Central memory CD8-positive, alpha-beta T cell (primary cell): Measurements from ENCODE around the gene ZFPL1.

ENCODE experiments used
- ATAC-seq: fragments of 150-1000 bp; cut with Tn5 transposase; replicated peaks from 2 replicates; pipeline ENCODE4 v1.10.0; 2022; ENCODE audit warnings: mild to moderate bottlenecking, moderate FRiP score, moderate number of reproducible peaks; ENCODE audit not compliant: poor library complexity, severe bottlenecking; ENCODE audit errors: extremely low read depth
- DNase-seq, 2 donors: peaks; one replicate each; pipeline ENCODE4 v3.0.0; 2021; ENCODE audit warnings: low spot score in 2 of 2
- H3K27ac Mint-ChIP-seq: one replicate; pipeline ENCODE4 v1.8.0; 2022; ENCODE audit warnings: low read depth, mild to moderate bottlenecking, moderate library complexity, mixed read lengths
- H3K27me3 Mint-ChIP-seq: one replicate; pipeline ENCODE4 v1.8.0; 2022; ENCODE audit warnings: mixed read lengths
- H3K36me3 Mint-ChIP-seq: one replicate; pipeline ENCODE4 v1.8.0; 2022; ENCODE audit warnings: mild to moderate bottlenecking, moderate library complexity, mixed read lengths; ENCODE audit not compliant: insufficient read depth
- H3K4me1 Mint-ChIP-seq: one replicate; pipeline ENCODE4 v1.8.0; 2022; ENCODE audit warnings: mixed read lengths
- H3K4me3 Mint-ChIP-seq: one replicate; pipeline ENCODE4 v1.8.0; 2022; ENCODE audit warnings: mild to moderate bottlenecking, moderate library complexity, mixed read lengths
- H3K9me3 Mint-ChIP-seq: one replicate; pipeline ENCODE4 v1.8.0; 2022; ENCODE audit warnings: mixed read lengths

Gene ZFPL1

GRCh38 chr11:65066315-65066714 lies 17.7 kb upstream of the ZFPL1 start:
- Mint-ChIP-seq H3K9me3 (no peaks in the 10 kb centered on the region), H3K4me1 (no peaks in the 10 kb centered on the region), H3K27ac (no peak overlapping the region), H3K27me3 (no peaks in the 10 kb centered on the region), H3K4me3 (no peak overlapping the region), H3K36me3 (no peaks in the 10 kb centered on the region)
- DNase-seq (no peak), ATAC-seq (no peak)

- DNase-seq (no peak), ATAC-seq (no peak)
- Mint-ChIP-seq H3K27me3 (no peaks in the 10 kb centered on the region), H3K4me1 (no peaks in the 10 kb centered on the region), H3K36me3 (no peaks in the 10 kb centered on the region), H3K4me3 (no peak overlapping the region), H3K27ac (no peak overlapping the region), H3K9me3 (no peaks in the 10 kb centered on the region)
Observed at GRCh38 chr11:65066805-65067291, 17.2 kb upstream of the ZFPL1 start.

GRCh38 chr11:65067446-65067845 lies 16.6 kb upstream of the ZFPL1 start:
- ATAC-seq (no peak), DNase-seq (no peak)
- Mint-ChIP-seq H3K4me1 (no peaks in the 10 kb centered on the region), H3K36me3 (no peaks in the 10 kb centered on the region), H3K4me3 (no peak overlapping the region), H3K9me3 (no peaks in the 10 kb centered on the region), H3K27me3 (no peaks in the 10 kb centered on the region), H3K27ac (no peak overlapping the region)

GRCh38 chr11:65069217-65069616 lies 14.8 kb upstream of the ZFPL1 start:
- H3K9me3 Mint-ChIP-seq: no peaks in the 10 kb centered on the region
- no peak overlapping the region for H3K4me3 Mint-ChIP-seq
- no peaks in the 10 kb centered on the region for H3K36me3 Mint-ChIP-seq
- no peaks in the 10 kb centered on the region for H3K4me1 Mint-ChIP-seq
- no peaks in the 10 kb centered on the region for H3K27me3 Mint-ChIP-seq
- ATAC-seq (no peak), DNase-seq (no peak)
- H3K27ac Mint-ChIP-seq: no peak overlapping the region

- ATAC-seq (no peak), DNase-seq (no peak)
- Mint-ChIP-seq H3K27me3 (no peaks in the 10 kb centered on the region), H3K4me1 (no peaks in the 10 kb centered on the region), H3K36me3 (peaks cover 4% of the 10 kb centered on the region), H3K9me3 (no peaks in the 10 kb centered on the region), H3K27ac (no peak overlapping the region), H3K4me3 (no peak overlapping the region)
Observed at GRCh38 chr11:65071907-65072630, 12.0 kb upstream of the ZFPL1 start.

GRCh38 chr11:65072631-65072966 lies 11.4 kb upstream of the ZFPL1 start:
- DNase-seq (no peak), ATAC-seq (no peak)
- no peaks in the 10 kb centered on the region for H3K9me3 Mint-ChIP-seq

GRCh38 chr11:65077451-65077850 lies 6.6 kb upstream of the ZFPL1 start:
- no peak for ATAC-seq
- Mint-ChIP-seq H3K27ac (no peak overlapping the region), H3K4me3 (no peak overlapping the region), H3K36me3 (peaks cover 10% of the 10 kb centered on the region), H3K27me3 (no peaks in the 10 kb centered on the region), H3K4me1 (peaks cover 11% of the 10 kb centered on the region), H3K9me3 (no peaks in the 10 kb centered on the region)
- DNase-seq: no peak

More at GRCh38 chr11:65072631-65072966, 11.4 kb upstream of the ZFPL1 start:
- Mint-ChIP-seq H3K4me3 (no peak overlapping the region), H3K4me1 (no peaks in the 10 kb centered on the region), H3K27me3 (no peaks in the 10 kb centered on the region), H3K27ac (no peak overlapping the region), H3K36me3 (peaks cover 6% of the 10 kb centered on the region)

GRCh38 chr11:65078151-65078550 lies 5.9 kb upstream of the ZFPL1 start:
- Mint-ChIP-seq H3K27me3 (no peaks in the 10 kb centered on the region), H3K27ac (peak overlapping the region; percentile 75), H3K9me3 (no peaks in the 10 kb centered on the region), H3K36me3 (peaks cover 10% of the 10 kb centered on the region), H3K4me1 (peaks cover 13% of the 10 kb centered on the region), H3K4me3 (no peak overlapping the region)
- peak; percentile 50 to 69 for DNase-seq
- peak; percentile 81 for ATAC-seq

GRCh38 chr11:65078786-65079342 lies 5.2 kb upstream of the ZFPL1 start:
- no peak for ATAC-seq
- H3K27ac Mint-ChIP-seq: peak overlapping the region; percentile 75
- H3K36me3 Mint-ChIP-seq: peaks cover 17% of the 10 kb centered on the region
- no peaks in the 10 kb centered on the region for H3K9me3 Mint-ChIP-seq
- no peak overlapping the region for H3K4me3 Mint-ChIP-seq
- no peak for DNase-seq
- H3K27me3 Mint-ChIP-seq: no peaks in the 10 kb centered on the region
- peaks cover 20% of the 10 kb centered on the region for H3K4me1 Mint-ChIP-seq

GRCh38 chr11:65083134-65083833 lies 738 bp upstream of the ZFPL1 start:
- ATAC-seq: no peak
- peaks cover 29% of the 10 kb centered on the region for H3K36me3 Mint-ChIP-seq

GRCh38 chr11:65084598-65085375 lies 765 bp downstream of the ZFPL1 start:
- peaks cover 29% of the 10 kb centered on the region for H3K4me1 Mint-ChIP-seq
- H3K27me3 Mint-ChIP-seq: no peaks in the 10 kb centered on the region
- ATAC-seq: no peak
- no peaks in the 10 kb centered on the region for H3K9me3 Mint-ChIP-seq
- peak overlapping the region; percentile 98 for H3K4me3 Mint-ChIP-seq
- DNase-seq: no peak
- peak overlapping the region; percentile 99 for H3K27ac Mint-ChIP-seq
- H3K36me3 Mint-ChIP-seq: peaks cover 27% of the 10 kb centered on the region

More at GRCh38 chr11:65083134-65083833, 738 bp upstream of the ZFPL1 start:
- Mint-ChIP-seq H3K4me1 (peaks cover 33% of the 10 kb centered on the region), H3K27ac (peak overlapping the region; percentile 99), H3K4me3 (peak overlapping the region; percentile 98), H3K9me3 (no peaks in the 10 kb centered on the region), H3K27me3 (no peaks in the 10 kb centered on the region)
- no peak for DNase-seq

- peaks cover 27% of the 10 kb centered on the region for H3K36me3 Mint-ChIP-seq
- no peak for DNase-seq
- no peaks in the 10 kb centered on the region for H3K27me3 Mint-ChIP-seq
- no peak for ATAC-seq
- no peaks in the 10 kb centered on the region for H3K9me3 Mint-ChIP-seq
- peak overlapping the region; percentile 98 for H3K4me3 Mint-ChIP-seq
- H3K4me1 Mint-ChIP-seq: peaks cover 29% of the 10 kb centered on the region
- no peak overlapping the region for H3K27ac Mint-ChIP-seq
Observed at GRCh38 chr11:65085446-65085845, 1.4 kb downstream of the ZFPL1 start.
